GOT3 (cell line): ENCODE results near the gene RWDD4.
"Not testable (repeated sequence)": the region's sequence is repeated elsewhere in the genome, so short reads cannot be mapped to it uniquely, and the experiment has no call there.

Experiments
- DNase-seq: peaks from one replicate; lab custom pipeline; 2025; ENCODE audit warnings: mixed read lengths; lab: John Stamatoyannopoulos, UW

RWDD4 gene

GRCh38 chr4:183635741-183636140 is 23.2 kb downstream of the RWDD4 start:
- DNase-seq = no peak

DNA sequence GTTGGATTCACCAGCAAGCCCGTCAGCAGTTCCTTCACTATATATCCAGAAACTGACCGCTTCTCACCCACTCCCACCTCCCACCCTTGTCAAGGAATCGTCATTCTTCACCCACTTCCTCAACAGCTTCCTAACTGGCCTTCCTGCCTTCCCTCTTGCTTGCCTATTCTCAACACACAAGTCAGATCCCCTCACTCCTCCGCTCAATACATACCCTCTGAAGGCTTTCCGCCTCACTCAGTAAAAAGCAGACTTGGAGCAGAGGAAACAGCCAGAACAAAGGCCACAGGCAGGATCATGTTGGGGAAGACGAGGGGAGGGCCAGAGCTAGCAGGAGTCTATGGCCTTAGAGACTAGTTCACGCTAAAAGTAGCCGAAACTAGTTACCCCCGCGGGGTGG is 23.7 kb downstream of the RWDD4 start:
- no peak for DNase-seq

DNA sequence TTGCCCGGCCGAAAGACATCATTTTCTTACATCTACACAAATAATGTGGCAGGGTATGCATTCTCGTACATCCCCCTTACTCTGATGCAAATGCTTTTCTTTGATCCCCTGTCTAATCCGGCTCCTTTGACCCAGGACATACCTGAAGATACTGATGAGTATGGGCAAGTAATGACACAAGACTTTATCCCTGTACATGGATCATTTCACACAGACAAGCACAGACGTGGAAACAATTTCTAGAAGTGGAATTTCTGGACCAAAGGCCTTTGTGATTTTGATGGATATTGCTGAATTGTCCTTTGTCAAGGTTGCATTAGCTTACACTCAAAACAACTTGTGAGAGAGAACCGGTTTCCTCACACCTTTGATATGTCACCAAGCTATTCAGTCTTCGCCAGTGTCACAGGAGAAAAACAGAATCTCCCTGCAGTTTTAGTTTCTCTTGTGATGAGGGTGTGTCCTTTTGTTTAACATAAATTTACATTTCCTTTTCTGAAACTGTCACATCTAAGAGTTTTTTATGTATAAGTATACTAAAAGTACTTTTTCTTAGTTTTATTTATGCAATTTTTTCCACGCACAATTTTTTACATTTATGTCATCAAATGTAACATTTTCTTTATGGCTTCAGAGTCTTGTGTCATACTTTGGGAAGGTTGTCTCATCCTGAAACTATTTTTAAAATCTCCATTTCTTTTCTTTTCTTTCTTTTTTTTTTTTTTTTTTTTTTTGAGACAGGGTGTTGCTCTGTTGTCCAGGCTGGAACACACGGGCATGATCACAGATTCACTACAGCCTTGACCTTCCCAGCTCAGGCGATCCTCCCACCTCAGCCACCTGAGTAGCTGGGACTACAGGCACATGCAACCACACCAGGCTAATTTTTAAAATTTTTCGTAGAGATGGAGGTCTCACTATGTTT is 25.2 kb downstream of the RWDD4 start:
- no peak for DNase-seq

- DNase-seq = no peak
These were observed 26.3 kb downstream of the RWDD4 start for GRCh38 chr4:183632689-183633088.

DNA sequence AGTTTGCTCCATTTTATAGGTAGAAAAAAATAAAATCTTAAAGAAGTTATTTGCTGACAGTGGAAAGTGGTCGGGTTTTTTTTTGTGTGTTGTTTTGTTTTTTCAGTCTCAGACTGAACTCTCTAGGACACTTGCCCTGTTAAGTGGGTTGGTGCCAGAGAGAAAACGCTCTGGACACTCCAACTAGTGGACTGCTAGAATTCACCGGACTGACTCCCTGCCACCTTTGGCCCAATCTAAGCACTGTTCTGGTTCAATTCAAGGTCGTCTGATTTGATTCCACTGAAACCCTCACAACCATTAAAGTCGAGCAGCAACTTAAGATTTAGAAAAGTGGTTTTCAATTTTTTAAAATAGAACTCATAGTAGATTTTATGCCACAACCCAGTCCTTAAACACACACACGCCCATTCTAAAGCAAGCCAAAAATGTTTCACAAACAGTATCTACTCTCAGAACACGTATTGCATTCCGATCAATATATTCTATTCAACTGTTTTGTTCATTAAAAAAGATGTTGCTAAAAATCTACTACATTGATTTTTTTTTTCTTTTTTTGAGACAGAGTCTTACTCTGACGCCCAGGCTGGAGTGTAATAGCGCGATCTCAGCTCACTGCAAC is 27.3 kb downstream of the RWDD4 start:
- no peak for DNase-seq

- DNase-seq = no peak
These were observed 30.9 kb downstream of the RWDD4 start for GRCh38 chr4:183627979-183628588.

- DNase-seq = not testable (repeated sequence)
These were observed 31.7 kb downstream of the RWDD4 start for GRCh38 chr4:183627286-183627685.

- no peak for DNase-seq
These were observed 32.8 kb downstream of the RWDD4 start for GRCh38 chr4:183626168-183626567.

DNA sequence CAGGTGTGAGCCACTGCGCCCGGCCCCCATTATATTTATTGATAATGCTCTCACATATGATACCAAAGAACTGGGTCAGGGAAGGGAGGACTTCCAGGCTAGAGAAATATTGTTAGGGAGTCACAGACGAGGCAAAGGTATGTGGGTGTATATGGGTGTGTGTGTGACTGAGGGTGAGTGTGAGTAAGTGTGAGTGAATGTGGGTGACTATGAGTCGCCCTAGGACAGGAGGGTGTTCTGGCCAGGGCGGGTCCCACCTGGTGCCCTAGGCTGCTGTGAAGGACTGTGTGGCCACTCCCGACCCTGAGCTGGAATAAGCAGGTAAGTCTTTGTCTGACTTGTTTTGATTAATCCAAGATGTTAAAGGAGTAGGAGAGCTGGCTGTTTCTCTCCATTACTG is 34.4 kb downstream of the RWDD4 start:
- DNase-seq = no peak

- no peak for DNase-seq
These were observed 37.1 kb downstream of the RWDD4 start for GRCh38 chr4:183621875-183622274.

DNA sequence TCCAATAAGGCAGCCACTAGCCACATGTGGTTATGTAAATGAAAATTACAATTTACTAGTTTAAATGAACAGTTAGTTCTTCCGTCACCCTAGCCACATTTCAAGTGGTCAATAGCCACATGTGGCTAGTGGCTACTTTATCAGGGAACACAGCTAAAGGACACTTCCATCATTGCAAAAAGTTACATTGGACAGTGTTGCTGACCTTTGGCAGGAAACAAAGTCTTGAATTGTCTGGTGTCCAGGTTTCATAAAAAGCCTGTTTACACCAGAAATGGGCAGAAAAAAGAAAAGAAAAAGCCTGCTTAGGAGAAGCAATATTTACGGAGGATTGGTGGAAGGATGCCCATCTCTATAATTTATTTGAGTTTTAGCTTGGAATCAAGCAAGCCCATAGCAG is 38.6 kb downstream of the RWDD4 start:
- no peak for DNase-seq

DNA sequence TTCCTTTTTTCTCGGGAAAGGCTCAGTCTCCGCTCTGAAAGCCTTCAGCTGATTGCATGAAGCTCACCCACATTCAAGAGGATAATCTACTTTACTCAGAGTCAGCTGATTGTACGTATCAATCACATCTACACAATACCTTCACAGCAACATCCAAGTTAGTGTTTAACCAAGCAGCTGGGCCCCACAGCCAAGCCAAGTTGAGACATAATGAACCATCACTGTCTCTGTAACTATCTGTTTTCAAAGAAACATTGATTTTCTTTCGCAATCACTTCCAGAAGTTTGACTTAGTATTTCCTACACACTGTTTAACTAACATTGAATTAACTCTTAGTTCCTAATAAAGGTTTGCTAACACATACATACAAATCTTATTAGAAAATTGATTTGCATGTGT is 40.3 kb downstream of the RWDD4 start:
- DNase-seq = no peak

- no peak for DNase-seq
These were observed 41.9 kb downstream of the RWDD4 start for GRCh38 chr4:183617075-183617474.

- no peak for DNase-seq
These were observed 46.4 kb downstream of the RWDD4 start for GRCh38 chr4:183612329-183613250.

DNA sequence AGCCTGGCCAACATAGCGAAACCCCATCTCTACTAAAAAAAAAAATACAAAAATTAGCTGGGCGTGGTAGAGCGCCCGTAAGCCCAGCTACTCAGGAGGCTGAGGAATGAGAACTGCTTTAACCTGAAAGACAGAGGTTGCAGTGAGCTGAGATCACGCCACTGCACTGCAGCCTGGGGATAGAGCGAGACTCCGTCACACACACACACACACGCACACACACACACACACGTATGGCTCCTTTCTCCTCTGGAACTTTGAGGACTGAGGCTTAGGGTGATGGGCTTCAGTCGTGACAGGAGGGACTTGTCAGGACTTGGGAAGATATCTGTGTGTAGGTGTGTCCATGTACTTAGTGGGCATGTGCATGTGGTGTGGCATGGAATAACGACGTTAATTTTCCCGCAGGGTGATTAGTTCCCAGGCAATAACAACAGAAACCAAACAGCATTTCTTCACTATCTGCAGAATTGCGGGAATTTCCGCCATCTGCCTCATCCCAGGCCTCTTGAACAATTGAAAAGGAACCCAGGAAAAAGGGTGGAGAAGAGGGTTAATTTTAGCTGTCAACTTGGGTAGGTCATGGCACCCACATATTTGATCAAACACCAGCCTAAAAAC is 47.7 kb downstream of the RWDD4 start:
- DNase-seq = no peak

- DNase-seq = no peak
These were observed 48.4 kb downstream of the RWDD4 start for GRCh38 chr4:183610613-183611012.

DNA sequence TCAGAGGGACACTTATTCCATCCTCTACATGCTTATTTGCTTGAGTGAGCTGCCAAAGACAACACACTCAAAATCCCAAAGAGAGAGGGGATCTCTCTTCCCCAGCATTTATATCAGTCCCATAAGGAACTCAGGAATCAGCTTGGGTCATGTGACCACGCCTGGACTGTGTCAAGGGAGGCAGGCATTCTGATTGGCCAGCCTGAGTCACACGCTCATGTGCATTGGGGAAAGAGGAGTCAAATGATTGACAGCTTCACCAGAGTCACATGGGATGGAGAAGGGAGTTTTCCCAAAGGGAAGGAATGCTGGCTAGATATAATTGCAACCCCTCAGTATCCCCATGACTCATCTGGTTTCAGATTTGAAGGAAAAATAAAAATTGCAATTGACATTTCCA is 49.0 kb downstream of the RWDD4 start:
- DNase-seq = no peak

- DNase-seq = no peak
These were observed 49.8 kb downstream of the RWDD4 start for GRCh38 chr4:183609151-183609550.

DNA sequence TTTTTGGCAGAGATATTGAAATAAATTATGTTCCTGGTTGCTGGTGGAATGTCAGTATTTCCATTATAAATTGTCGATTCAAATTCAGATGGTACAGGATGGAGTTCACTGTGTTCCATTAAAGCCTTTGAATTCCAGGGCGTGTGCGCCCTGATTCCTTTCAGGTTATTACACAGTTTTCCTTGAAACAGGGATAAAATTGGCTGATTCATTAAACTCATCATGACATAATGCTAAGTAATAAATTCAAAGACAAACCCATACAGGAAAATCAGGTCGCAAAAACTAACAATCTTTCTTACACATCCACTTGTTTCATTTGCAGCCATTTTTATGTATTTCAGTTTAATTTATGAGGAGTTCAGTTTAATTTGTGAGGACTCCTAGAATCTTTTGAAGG is 51.1 kb downstream of the RWDD4 start:
- no peak for DNase-seq

- DNase-seq = no peak
These were observed 56.4 kb downstream of the RWDD4 start for GRCh38 chr4:183602557-183603027.

- no peak for DNase-seq
These were observed 57.6 kb downstream of the RWDD4 start for GRCh38 chr4:183601381-183601780.
